Right renal pelvis (tissue), 4 donors: ENCODE data around the gene HK1. TPM values are rescaled to one million over a fixed set of nuclear protein-coding genes. Genes with fewer than 3 reads are reported as not detected.
A peak's percentile ranks its signal among the peaks of the same experiment; 100 is the strongest.
"Not testable (repeated sequence)": the region's sequence is repeated elsewhere in the genome, so short reads cannot be mapped to it uniquely, and the experiment has no call there.

Experiments
- DNase-seq, 4 donors: peaks; one replicate each; pipeline ENCODE4 v3.0.0-alpha.2; 2013; ENCODE audit warnings: low read depth in 4 of 4, low spot score in 3 of 4, missing footprints in 1 of 4
- polyA plus RNA-seq, 4 donors: library from polyadenylated mRNA; unstranded; fragments of 120-200 nt; gene quantifications; one replicate each; pipeline ENCODE4 v1.2.1, GENCODE V29; 2013; ENCODE audit not compliant: insufficient read length in 4 of 4

The HK1 gene
- polyA plus RNA-seq, 4 donors: 50.0 to 58.0 (median 51.1) TPM

DNA sequence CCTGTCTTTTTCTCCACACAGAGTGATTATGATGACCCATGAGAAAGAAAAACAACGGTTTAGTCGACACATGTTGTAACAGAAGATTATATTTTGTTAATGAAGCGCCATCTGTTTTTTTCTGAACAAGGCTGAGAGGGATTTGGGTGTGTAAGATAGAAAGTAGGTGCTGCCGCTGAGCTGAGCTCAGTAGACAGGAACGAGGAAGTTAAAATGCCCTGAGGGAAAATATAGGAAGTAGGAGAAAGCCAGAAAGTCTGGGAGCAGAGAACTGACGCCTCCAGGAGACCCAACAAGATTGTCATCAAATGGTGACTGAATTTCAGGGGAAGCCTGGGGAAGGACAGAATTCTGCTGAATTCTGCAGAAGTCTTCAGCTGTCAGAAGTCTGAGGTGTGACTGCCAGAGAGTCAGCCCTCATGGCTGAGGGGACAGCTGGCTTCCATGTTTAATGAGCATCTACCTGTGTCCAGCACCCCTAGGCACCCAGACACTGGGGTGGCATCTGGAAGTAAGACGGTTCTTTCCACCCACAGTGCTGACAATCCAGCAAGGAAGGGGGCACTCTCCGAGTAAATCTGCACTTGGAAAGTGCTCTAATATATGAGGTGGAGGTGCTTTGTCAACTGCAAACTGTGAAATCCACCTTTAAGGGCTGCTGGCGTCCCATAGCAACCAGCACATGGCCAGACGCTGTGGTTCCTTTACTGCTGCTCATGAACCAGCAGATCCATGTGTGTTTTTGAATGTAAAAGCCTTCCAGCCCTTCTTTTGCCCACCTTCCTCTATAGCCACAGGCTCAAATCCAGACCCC lies 160.4 kb downstream of the HK1 start:
- DNase-seq: no peak

DNA sequence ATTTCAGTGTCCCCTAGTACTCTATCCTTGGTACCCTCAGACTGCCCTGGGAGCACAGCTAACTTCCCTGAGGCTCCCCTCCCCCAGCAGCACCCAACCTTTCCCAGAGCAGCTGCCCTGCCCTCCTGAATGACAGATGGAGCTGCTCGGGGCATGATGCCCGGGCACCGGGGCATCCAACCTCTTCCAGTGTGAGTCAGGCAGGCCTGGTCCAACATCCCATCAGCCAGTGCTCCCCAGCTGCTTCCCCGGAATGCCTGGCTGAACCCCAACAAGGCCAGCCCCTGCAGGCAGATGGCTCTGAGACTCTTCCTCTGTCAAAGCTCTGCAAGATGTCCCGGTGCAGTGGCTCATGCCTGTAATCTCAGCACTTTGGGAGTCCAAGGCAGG lies 161.0 kb downstream of the HK1 start:
- DNase-seq: no peak

DNA sequence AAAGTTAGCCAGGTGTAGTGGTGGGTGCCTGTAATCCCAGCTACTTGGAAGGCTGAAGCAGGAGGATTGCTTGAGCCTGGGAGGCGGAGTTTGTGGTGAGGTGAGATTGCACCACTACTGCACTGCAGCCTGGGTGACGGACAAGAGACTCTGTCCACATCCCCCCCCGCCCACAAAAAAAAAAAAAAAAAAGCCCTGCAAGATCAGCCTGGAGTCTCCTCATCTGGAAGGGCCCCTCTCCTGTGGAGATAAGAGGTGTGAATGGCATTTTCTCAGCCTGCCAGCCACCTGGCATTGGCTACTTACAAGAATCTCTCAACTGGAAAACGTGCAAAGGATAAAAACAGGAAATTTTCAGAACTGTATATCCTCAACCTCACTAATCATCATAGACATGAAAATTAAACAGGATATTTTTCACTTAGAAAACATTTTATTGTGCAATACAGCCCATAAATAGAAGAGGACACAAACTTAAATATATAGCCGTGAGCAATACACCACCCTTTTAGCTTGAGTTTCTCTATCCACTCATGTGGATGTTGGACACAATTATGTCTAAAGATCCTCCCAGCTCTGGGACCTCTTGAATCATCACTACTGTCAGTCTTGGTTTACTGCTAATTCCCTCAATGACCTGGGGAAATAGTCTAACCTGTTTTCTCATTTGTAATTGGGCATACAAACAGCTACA lies 161.7 kb downstream of the HK1 start:
- no peak for DNase-seq

DNA sequence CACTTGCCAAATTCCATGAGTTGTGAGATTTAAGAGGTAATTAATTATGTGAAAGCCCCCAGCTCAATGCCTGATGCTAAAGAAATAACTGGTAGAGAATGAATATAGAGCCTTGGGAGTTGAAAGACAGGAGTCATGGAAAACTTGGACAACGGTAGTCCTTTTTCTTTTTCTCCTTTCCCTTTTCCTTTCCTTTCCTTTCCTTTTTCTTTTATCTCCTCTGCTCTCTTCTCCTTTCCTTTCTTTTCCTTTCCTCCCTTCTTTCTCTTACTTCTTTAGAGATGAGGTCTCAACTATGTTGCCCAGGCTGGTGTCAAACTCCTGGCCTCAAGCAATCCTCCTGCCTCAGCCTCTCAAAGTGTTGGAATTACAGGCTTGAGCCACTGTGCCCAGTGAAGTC lies 165.1 kb downstream of the HK1 start:
- DNase-seq: no peak

DNA sequence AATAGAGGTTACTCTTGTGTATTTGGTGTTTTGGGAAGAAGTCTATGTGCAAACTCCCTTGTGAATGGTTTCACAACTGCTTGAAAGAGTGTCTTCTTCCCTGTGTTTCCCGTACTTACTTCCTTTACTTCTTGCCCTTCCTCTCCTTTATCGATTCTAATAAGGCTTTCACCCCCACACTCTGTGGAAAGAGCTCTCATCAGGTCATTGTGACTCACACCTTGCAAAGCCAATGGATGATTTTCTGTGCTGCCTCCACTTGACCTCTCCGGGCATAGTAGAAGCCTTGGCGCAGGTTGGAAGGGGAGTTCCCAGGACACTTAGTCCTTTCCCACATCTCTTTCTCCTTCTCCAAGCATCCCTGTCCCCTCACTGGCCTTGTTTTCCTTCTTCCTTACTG lies 166.7 kb downstream of the HK1 start:
- no peak for DNase-seq

DNA sequence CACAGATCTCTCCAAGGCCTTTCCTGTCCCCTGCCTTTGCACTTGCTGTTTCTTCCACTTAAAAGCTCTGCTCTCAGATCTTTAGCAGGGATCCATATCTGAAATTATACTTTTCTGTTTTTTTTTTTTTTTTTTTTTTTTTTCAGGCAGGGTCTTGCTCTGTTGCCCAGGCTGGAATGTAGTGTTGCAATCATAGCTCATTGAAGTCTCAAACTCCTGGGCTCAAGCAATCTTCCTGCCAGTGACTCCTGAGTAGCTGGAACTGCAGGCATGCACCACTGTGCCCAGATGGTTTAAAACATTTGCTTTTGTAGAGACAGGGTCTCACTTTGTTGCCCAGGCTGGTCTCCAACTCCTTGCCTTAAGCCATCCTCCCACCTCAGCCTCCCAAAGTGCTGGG lies 167.9 kb downstream of the HK1 start:
- no peak for DNase-seq

DNA sequence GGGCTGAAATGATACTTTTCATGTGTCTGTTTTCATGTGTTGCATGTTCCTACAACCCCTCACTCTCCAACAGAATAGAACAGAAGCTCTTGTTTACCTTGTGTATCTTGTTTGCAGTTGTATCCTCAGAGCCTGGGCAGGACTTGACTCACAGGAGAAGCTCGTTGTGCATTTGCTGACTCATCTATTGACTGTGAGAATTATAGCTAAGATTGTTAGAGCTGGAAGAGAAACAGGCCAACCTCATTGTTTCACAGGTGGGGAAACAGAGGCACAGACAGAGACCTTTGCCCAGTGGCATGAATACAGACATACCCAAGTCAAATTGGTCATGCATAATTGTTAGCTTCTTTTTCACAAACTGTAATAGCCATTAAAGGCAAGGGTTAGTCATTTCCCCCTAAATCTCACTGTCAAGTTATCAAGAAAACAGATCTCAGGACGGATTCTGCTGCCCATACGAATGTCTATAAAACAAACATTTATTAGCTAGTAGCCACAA lies 168.4 kb downstream of the HK1 start:
- DNase-seq: no peak

DNA sequence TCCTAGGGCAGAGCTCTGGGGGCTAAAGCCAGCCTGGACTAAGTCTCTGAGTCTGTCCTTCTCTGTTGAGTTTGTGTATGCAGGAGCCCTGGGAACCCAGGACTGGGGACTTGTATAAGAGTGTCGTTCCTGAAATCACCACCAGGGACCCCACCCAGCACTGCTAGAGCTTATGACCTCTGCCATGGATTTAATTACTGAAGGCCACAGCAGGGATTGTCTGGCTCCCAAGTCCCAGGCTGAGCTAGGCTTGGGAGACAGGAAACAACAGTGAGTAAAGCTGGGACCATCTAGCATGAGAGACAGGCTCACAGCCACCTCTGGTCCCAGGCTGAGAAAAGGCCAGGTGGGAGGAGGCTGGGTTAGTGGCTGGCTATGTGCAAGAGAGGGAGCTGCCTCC lies 171.5 kb downstream of the HK1 start:
- DNase-seq: no peak

DNA sequence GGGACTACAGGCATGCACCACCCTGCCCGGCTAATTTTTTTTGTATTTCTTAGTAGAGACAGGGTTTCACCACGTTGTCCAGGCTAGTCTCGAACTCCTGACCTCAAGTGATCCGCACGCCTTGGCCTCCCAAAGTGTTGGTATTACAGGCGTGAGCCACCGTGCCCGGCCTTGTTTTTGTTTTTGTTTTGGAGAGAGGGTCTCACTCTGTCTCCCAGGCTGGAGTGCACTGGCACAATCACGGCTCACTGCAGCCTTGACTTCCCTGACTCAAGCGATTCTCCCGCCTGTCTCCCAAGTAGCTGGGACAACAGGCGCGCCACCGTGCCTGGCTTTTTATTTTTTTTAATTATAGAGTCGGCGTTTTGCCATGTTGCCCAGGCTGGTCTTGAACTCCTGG lies 172.1 kb downstream of the HK1 start:
- DNase-seq: not testable (repeated sequence)

DNA sequence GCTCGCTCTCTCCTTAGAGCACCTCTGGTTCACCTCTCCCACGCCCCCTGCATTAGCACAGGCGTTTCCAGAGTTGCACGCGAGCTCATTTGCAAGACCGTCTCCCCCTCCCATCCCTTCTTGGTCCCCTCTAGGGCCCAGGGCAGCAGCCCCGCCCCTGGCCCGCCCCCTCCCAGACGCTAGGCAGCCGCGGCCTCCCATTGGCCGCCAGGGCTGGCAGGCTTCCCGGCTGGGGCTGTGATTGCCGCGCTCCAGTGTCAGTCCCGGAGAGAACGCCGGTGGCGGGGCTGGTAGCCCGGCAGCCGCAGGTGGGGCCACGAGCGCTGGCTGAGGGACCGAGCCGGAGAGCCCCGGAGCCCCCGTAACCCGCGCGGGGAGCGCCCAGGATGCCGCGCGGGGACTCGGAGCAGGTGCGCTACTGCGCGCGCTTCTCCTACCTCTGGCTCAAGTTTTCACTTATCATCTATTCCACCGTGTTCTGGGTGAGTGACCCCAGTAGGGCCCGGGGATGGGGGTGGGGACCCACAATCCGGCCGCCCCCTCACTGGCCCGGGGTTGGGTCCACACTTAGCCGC lies 173.0 kb downstream of the HK1 start, which contains the start of gene TSPAN15:
TSPAN15 (plus strand) TSS at position 257 of the 575 bp plus-strand sequence; CDS start at position 387, 130 bp downstream.
- peak; percentile 74 to 84 (median 78) for DNase-seq

Other genes with a start within 250 kb of the HK1 start
- gene SRGN, start 190.4 kb upstream of the HK1 start, polyA plus RNA-seq: 10 to 100 TPM; 16.0 to 26.1 (median 22.1) TPM
- gene VPS26A, start 154.3 kb upstream of the HK1 start, polyA plus RNA-seq: 100 to 1,000 TPM in 1 of 4 donors, 10 to 100 TPM in 3; 81.2 to 103 (median 99.2) TPM
- 10 to 100 TPM; 34.1 to 44.1 (median 36.3) TPM for gene SUPV3L1, start 98.3 kb upstream of the HK1 start, polyA plus RNA-seq
- gene HKDC1, start 58.2 kb upstream of the HK1 start, polyA plus RNA-seq: 10 to 100 TPM; 15.3 to 18.6 (median 16.0) TPM
- under 1 TPM; 0.17 to 0.39 (median 0.28) TPM for gene TACR2, start 138.4 kb downstream of the HK1 start, polyA plus RNA-seq
- gene TSPAN15, start 173.0 kb downstream of the HK1 start, polyA plus RNA-seq: 10 to 100 TPM; 58.2 to 77.6 (median 66.0) TPM